Thoracic aorta (tissue), 2 donors: Measurements from ENCODE around the gene PDLIM5. TPM values are rescaled to one million over a fixed set of nuclear protein-coding genes. Genes with fewer than 3 reads are reported as not detected.
A peak's percentile ranks its signal among the peaks of the same experiment; 100 is the strongest.
"Not testable (repeated sequence)": the region's sequence is repeated elsewhere in the genome, so short reads cannot be mapped to it uniquely, and the experiment has no call there.

Experiments
- ATAC-seq: fragments of 150-250 bp; one replicate; pipeline ENCODE4 v1.8.0; 2017; ENCODE audit warnings: low read depth; ENCODE audit not compliant: insufficient number of reproducible peaks, low FRiP score
- DNase-seq: peaks from one replicate; pipeline ENCODE4 v3.0.0-alpha.2; 2020; ENCODE audit warnings: low spot score
- H3K27ac ChIP-seq, 2 donors: fragments of 200-600 bp; sonication (generic); 1 replicate in 1 of 2; 2 replicates in 1 of 2; pipeline ENCODE4 v1.5.1; 2016; ENCODE audit warnings: mild to moderate bottlenecking in 2 of 2, moderate library complexity in 2 of 2
- H3K27me3 ChIP-seq: fragments of 200-600 bp; sonication (generic); replicated peaks from 2 replicates; pipeline ENCODE4 v1.6.0; 2016; ENCODE audit warnings: mild to moderate bottlenecking; ENCODE audit not compliant: insufficient read depth
- H3K36me3 ChIP-seq: fragments of 200-600 bp; sonication (generic); one replicate; pipeline ENCODE4 v1.5.1; 2016
- H3K4me1 ChIP-seq, 2 donors: fragments of 200-600 bp; sonication (generic); 1 replicate in 1 of 2; 2 replicates in 1 of 2; pipeline versions ENCODE4 v1.5.1 to v1.6.0; 2016; ENCODE audit warnings: low read depth in 2 of 2, mild to moderate bottlenecking in 1 of 2; ENCODE audit not compliant: control insufficient read depth in 1 of 2
- H3K4me3 ChIP-seq: fragments of 200-600 bp; sonication (generic); 2 replicates; pipeline ENCODE4 v1.5.1; 2016; ENCODE audit warnings: mild to moderate bottlenecking
- H3K9me3 ChIP-seq: fragments of 200-600 bp; sonication (generic); 2 replicates; pipeline ENCODE4 v1.5.1; 2016
- CTCF ChIP-seq: fragments of 200-600 bp; sonication (generic); IDR thresholded peaks from one replicate; pipeline ENCODE4 v1.5.1; 2019; ENCODE audit warnings: antibody characterized with exemption
- total RNA-seq, 2 donors: library from RNA; depleted of rRNA; stranded (reverse); fragments of >200 nt; gene quantifications; one replicate each; pipeline versions ENCODE4 v1.1.0 to v1.2.3, GENCODE V29; 2016

PDLIM5 gene
- total RNA-seq, 2 donors from 2014 or later = 275 to 328 TPM

- Histone ChIP-seq H3K36me3 (no peaks in the 10 kb centered on the region), H3K4me3 (peak overlapping the region; percentile 10), H3K27me3 (no peaks in the 10 kb centered on the region), H3K4me1 (peaks cover 30 to 84% of the 10 kb centered on the region in 2 donors), H3K27ac (peak overlapping the region in 1 of 2 donors; percentile 32), H3K9me3 (no peaks in the 10 kb centered on the region)
- TF ChIP-seq CTCF = no peak
- no peak for ATAC-seq
- DNase-seq = no peak
These were observed 20.5 kb downstream of the PDLIM5 start for GRCh38 chr4:94472056-94472826.

GRCh38 chr4:94475050-94475449 lies 23.3 kb downstream of the PDLIM5 start:
- H3K4me1 ChIP-seq = peaks cover 34 to 75% of the 10 kb centered on the region in 2 donors
- H3K9me3 ChIP-seq = no peaks in the 10 kb centered on the region
- no peaks in the 10 kb centered on the region for H3K27me3 ChIP-seq
- no peak overlapping the region for H3K4me3 ChIP-seq
- ATAC-seq (no peak), DNase-seq (no peak)
- TF ChIP-seq CTCF = no peak
- H3K36me3 ChIP-seq = no peaks in the 10 kb centered on the region
- H3K27ac ChIP-seq = no peak overlapping the region

- TF ChIP-seq CTCF = no peak
- Histone ChIP-seq H3K4me1 (peaks cover 41 to 74% of the 10 kb centered on the region in 2 donors), H3K9me3 (no peaks in the 10 kb centered on the region), H3K36me3 (no peaks in the 10 kb centered on the region), H3K27me3 (no peaks in the 10 kb centered on the region), H3K27ac (no peak overlapping the region), H3K4me3 (no peak overlapping the region)
- DNase-seq = no peak
- no peak for ATAC-seq
These were observed 24.1 kb downstream of the PDLIM5 start for GRCh38 chr4:94475794-94476193.

GRCh38 chr4:94477227-94477626 lies 25.5 kb downstream of the PDLIM5 start:
- DNase-seq (no peak), ATAC-seq (no peak)
- TF ChIP-seq CTCF = no peak
- Histone ChIP-seq H3K4me3 (no peak overlapping the region), H3K36me3 (no peaks in the 10 kb centered on the region), H3K27me3 (no peaks in the 10 kb centered on the region), H3K4me1 (peaks cover 41 to 80% of the 10 kb centered on the region in 2 donors), H3K27ac (peak overlapping the region in 1 of 2 donors; percentile 16), H3K9me3 (no peaks in the 10 kb centered on the region)

DNA sequence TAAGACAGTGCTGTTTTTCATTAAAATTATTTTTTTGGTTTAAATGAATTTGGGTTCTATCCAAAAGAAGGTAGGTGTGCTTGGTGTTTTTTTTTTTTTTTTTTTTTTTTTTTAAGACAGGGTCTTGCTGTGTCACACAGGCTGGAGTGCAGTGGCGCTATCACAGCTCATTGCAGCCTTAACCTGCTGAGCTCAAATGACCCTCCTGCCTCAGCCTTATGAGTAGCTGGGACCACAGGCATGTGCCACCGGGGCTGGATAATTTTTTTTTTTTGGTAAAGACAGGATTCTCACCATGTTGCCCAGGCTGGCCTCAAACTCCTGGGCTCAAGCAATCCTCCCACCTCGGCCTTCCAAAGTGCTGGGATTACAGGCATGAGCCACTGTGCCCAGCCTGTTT lies 27.1 kb downstream of the PDLIM5 start:
- H3K9me3 ChIP-seq, H3K36me3 ChIP-seq, DNase-seq, ATAC-seq, H3K27me3 ChIP-seq, H3K4me3 ChIP-seq: not testable (repeated sequence)
- H3K27ac ChIP-seq = peak overlapping the region in 1 of 2 donors; percentile 56
- H3K4me1 ChIP-seq = peaks cover 40 to 77% of the 10 kb centered on the region in 2 donors
